ENCODE data around the gene MAP4K3.
"Not testable (repeated sequence)": the region's sequence is repeated elsewhere in the genome, so short reads cannot be mapped to it uniquely, and the experiment has no call there.

MAP4K3 gene

GRCh38 chr2:39368846-39369245 is 68.2 kb downstream of the MAP4K3 start:
- DNase-seq: no peak

DNA sequence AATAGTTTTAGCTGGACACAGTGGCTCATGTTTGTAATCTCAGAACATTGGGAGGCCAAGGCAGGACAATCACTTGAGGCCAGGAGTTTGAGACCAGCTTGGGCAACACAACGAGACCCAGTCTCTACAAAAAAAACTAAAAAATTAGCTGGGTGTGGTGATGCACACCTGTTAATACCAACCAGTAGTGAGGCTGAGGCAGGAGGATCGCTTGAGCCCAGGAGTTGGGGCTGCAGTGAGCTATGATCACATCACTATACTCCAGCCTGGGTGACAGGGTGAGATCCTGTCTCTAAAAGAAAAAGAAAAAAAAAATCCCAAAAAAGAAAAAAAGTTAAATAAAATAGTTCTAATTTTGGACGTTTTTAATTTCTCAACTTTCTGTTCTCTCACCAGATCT is 68.7 kb downstream of the MAP4K3 start:
- DNase-seq: no peak

DNA sequence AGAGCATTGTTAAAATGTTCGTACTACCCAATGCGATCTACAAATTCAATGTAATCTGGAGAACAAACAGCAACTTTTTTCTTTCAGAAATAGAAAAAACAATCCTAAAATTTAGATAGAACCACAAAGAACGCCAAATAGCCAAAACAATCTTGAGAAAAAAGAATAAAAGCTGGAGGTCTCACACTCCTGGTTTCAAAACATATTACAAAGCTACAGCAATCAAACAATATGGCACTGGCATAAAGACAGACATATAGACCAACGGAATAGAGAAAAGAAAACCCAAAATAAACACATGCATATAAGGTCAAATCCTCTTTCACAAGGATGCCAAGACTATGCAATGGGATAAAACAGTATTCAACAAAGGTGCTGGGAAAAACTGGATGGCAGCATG is 74.5 kb downstream of the MAP4K3 start:
- no peak for DNase-seq

DNA sequence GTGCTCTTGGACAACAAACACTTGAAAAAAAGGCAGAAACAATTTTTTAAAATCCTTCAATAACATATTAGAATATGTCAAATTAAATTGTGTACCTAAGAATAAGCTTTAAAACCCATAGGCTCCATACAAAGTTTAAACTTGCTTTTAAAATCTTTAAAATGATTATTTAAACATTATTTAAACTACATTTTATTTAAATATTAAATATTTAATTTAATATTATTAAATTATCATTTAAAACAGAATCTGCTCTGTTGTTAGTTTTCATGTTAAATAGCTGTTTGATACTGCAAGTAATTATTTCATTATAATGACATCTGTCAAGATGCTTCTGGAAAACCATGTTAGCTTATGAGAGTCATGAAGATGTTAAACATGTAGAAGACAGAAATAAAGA is 75.6 kb downstream of the MAP4K3 start:
- DNase-seq: no peak

GRCh38 chr2:39360342-39360741 is 76.7 kb downstream of the MAP4K3 start:
- not testable (repeated sequence) for DNase-seq

DNA sequence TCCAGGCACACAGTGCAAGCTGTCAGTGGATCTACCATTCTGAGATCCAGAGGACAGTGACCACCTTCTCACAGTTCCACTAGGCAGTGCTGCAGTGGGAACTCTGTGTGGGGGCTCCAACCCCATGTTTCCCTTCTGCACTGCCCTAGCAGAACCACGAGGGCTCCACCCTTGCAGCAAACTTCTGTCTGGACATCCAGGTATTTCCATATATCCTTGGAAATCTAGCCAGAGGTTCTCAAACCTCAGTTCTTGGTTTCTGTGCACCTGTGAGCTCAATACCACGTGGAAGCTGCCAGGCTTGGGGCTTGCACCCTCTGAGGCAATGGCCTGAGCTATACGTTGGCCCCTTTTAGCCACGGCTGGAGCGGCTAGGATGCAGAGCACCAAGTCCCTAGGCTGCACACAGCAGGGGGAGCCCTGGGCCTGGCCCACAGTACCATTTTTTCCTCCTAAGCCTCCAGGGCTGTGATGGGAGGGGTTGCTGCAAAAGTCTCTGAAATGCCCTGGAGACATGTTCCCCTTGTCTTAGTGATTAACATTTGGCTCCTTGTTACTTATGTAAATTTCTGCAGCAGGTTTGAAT is 77.5 kb downstream of the MAP4K3 start:
- no peak for DNase-seq

DNA sequence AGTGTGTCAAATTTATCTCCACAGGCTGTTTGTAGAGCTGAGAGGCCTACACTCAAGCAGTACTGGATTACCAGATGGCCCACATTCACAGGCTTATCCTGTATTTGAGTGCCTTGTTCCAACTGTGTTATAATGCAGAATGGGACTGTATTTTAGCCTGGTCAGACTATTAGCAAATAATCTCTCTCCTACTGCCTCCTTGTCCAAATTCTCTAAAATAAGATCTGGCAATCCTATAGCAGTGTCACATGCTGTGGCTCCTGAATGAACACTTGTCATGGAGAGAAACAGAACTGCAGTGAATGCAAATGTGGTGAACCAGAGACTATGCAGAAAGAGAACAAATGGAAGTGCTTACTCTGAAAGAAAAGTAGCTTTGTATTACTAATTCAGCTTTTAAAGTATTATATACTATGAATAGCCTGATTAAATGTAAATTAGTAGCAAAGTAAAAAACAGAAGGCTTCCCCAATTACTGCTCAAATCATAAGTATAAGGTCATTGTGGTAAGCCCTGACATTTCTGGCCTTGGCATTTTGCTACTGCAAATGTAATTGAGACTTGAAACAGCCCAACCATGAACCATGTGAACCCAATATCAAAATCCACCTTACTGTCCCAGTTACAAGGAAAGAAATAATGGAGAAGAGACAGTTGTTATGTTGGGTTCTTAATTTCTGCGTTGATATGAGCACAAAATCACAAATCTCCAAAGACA is 80.0 kb downstream of the MAP4K3 start:
- DNase-seq: no peak

DNA sequence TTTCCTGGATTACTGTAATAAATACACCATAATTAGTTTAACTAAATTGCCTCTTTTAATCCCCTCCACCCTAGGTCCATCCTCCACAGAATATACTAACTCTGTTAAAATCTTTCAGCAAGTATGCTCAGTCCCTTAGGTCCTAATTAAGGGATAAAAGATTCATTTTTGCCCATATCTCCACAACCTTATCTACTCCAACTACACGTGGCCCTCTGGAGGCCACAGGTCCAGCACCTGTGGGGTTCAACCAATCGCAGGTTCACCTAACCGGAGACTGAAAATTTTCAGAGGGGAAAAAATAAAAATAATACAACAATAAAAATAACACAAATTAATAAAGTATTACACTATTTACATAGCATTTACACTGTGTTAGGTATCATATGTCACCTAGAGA is 86.4 kb downstream of the MAP4K3 start:
- DNase-seq: no peak

- DNase-seq: no peak
Measured at GRCh38 chr2:39338502-39338901, 98.6 kb downstream of the MAP4K3 start.

- DNase-seq: no peak
Measured at GRCh38 chr2:39335930-39336329, 101.2 kb downstream of the MAP4K3 start.

DNA sequence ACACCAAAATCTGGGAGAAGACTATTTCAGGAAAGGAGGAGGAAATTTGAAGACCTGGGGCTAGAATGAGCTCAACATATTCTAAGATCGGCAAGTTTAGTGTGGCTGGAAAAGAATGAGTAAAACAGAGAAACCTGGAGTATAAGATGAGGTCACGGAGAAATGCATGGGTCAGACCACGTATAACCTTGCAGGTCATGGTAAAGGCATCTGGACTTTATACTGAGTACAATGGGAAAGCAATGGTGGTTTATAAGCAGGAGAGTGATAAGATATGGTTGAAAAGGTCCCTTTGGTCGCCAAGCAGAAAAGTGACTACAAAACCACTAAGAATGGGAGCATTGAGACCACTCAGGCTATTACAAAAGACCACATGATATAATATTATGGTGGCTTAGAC is 102.1 kb downstream of the MAP4K3 start:
- no peak for DNase-seq

- no peak for DNase-seq
Measured at GRCh38 chr2:39334529-39334928, 102.6 kb downstream of the MAP4K3 start.

- no peak for DNase-seq
Measured at GRCh38 chr2:39326644-39327043, 110.4 kb downstream of the MAP4K3 start.

DNA sequence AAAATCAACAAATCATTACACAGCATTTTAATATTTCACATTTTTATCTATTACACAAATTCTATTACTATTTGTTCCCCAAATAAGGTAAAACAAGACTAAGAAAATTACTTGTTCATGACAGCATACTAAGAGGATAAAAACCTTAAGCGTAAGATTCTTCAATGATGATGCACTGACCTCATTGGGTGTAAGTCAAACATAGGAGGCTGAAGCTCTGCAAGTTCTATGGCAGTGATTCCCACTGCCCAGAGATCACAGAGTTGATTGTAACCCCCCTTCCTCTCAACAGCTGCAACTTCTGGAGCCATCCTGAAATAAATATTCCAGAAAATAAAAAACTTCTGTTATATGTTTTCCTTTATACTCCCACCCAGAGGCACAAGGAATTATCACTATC is 111.1 kb downstream of the MAP4K3 start:
- DNase-seq: no peak

DNA sequence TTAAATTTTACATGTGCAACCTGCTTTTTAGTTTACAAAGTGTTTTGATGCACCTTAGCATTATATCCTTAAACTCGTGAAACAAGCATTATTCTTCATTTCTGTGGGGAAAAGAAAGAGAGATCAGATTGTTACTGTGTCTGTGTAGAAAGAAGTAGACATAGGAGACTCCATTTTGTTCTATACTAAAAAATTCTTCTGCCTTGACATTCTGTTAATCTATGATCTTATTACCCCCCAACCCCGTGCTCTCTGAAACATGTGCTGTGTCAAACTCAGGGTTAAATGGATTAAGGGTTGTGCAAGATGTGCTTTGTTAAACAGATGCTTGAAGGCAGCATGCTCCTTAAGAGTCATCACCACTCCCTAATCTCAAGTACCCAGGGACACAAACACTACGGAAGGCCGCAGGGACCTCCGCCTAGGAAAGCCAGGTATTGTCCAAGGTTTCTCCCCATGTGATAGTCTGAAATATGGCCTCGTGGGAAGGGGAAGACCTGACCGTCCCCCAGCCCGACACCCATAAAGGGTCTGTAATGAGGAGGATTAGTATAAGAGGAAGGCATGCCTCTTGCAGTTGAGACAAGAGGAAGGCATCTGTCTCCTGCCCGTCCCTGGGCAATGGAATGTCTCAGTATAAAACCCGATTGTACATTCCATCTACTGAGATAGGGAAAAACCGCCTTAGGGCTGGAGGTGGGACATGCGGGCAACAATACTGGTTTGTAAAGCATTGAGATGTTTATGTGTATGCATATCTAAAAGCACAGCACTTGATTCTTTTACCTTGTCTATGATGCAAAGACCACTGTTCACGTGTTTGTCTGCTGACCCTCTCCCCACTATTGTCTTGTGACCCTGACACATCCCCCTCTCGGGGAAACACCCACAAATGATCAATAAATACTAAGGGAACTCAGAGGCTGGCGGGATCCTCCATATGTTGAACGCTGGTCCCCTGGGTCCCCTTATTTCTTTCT is 115.7 kb downstream of the MAP4K3 start:
- DNase-seq: not testable (repeated sequence)

- DNase-seq: no peak
Measured at GRCh38 chr2:39320162-39320561, 116.9 kb downstream of the MAP4K3 start.

DNA sequence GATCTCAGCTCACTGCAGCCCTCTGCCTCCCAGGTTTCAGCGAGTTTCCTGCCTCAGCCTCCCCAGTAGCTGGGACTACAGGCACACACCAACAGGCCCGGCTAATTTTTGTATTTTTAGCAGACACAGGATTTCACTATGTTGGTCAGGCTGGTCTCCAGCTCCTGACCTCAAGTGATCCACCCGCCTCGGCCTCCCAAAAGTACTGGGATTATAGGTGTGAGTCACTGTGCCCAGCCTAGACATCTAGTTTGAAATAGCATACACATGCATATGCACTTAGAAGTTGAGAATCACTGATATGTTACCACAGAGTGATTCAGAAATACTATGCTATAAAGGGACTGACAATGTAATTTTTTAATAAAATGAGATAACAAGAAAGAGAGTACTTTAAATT is 123.5 kb downstream of the MAP4K3 start:
- DNase-seq: no peak

- DNase-seq: no peak
Measured at GRCh38 chr2:39311469-39311868, 125.6 kb downstream of the MAP4K3 start.

- no peak for DNase-seq
Measured at GRCh38 chr2:39308778-39309177, 128.3 kb downstream of the MAP4K3 start.

GRCh38 chr2:39306626-39307025 is 130.5 kb downstream of the MAP4K3 start:
- DNase-seq: no peak

DNA sequence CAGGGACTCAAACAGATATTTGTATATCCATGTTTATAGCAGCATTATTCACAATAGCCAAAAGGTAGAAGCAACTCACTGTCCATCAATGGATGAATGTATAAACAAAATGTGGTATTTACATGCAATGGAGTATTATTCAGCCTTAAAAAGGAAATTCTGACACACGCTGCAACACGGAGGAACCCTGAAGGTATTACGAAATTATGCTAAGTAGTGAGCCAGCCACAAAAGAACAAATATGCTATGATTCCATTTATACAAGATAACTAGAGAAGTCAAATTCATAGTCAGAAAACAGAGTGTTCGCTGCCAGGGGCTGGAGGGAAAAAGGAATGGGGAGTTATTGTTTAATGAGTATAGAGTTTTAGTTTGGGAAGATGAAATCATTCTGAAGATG is 132.4 kb downstream of the MAP4K3 start:
- no peak for DNase-seq

GRCh38 chr2:39304200-39304599 is 132.9 kb downstream of the MAP4K3 start:
- no peak for DNase-seq

DNA sequence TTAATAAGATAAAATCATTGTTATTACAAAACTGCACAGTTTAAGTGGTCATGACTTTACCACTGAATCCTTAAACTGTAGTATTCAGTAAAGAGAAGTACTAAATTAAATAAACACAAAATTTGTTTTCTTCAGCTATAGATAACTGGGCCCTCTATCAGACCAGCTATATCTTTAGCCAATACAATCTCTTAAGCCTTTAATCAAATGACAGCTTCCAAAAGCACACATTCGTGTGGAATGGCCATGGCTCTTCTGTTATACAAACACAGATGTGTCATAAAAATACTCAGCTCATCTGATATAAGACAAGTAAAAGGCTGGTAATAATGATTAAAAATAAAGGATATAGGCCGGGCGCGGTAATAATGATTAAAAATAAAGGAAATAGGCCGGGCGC is 135.7 kb downstream of the MAP4K3 start:
- no peak for DNase-seq
